ENCODE data around the gene PDCD4.
"Not testable (repeated sequence)": the region's sequence is repeated elsewhere in the genome, so short reads cannot be mapped to it uniquely, and the experiment has no call there.

PDCD4 gene

GRCh38 chr10:110892602-110893288, 21.0 kb downstream of the PDCD4 start:
- no peak for DNase-seq

GRCh38 chr10:110893559-110894179, 21.9 kb downstream of the PDCD4 start:
- DNase-seq: peak; percentile 78

GRCh38 chr10:110897184-110897583, 25.5 kb downstream of the PDCD4 start:
- DNase-seq: no peak

- no peak for DNase-seq
These were observed 26.7 kb downstream of the PDCD4 start for GRCh38 chr10:110898391-110898790.

- DNase-seq: no peak
These were observed 29.3 kb downstream of the PDCD4 start for GRCh38 chr10:110900983-110901382.

GRCh38 chr10:110901954-110902819, 30.5 kb downstream of the PDCD4 start:
- no peak for DNase-seq

- DNase-seq: no peak
These were observed 31.9 kb downstream of the PDCD4 start for GRCh38 chr10:110903280-110904278.

GRCh38 chr10:110910138-110910537, 38.4 kb downstream of the PDCD4 start:
- no peak for DNase-seq

- DNase-seq: no peak
These were observed 40.6 kb downstream of the PDCD4 start for GRCh38 chr10:110912374-110912773.

GRCh38 chr10:110914431-110914830, 42.7 kb downstream of the PDCD4 start:
- no peak for DNase-seq

GRCh38 chr10:110915035-110915434, 43.3 kb downstream of the PDCD4 start:
- DNase-seq: no peak

GRCh38 chr10:110915600-110915999, 43.9 kb downstream of the PDCD4 start:
- not testable (repeated sequence) for DNase-seq

- DNase-seq: no peak
These were observed 45.0 kb downstream of the PDCD4 start for GRCh38 chr10:110916554-110917346.

GRCh38 chr10:110918269-110918642, 46.5 kb downstream of the PDCD4 start:
- peak; percentile 90 for DNase-seq

- DNase-seq: no peak
These were observed 47.1 kb downstream of the PDCD4 start, which contains the start of gene BBIP1 for GRCh38 chr10:110918643-110919348. TSS of gene BBIP1 (minus strand) at chr10:110919180. CDS start at chr10:110918157, 1,023 bp downstream.

- DNase-seq: peak; percentile 100
These were observed 47.7 kb downstream of the PDCD4 start, which contains the start of gene SHOC2 for GRCh38 chr10:110919349-110919931. TSS of gene SHOC2 (plus strand) at chr10:110919604. CDS start at chr10:110964359, 44,755 bp downstream.

- peak; percentile 25 for DNase-seq
These were observed 48.5 kb downstream of the PDCD4 start for GRCh38 chr10:110919971-110920881.

GRCh38 chr10:110923856-110924493, 52.2 kb downstream of the PDCD4 start:
- DNase-seq: no peak

- no peak for DNase-seq
These were observed 55.7 kb downstream of the PDCD4 start for GRCh38 chr10:110927461-110927860.

Measured in CD4-positive, alpha-beta T cell treated with Interleukin-17A for 1 hour (primary cell).